Stimulated activated CD4-positive, alpha-beta T cell treated with anti-CD3 and anti-CD28 coated beads, Interleukin-15, amount 100 ng/mL, for 48 hours (primary cell): ENCODE measurements around the gene ROR1.
A peak's percentile ranks its signal among the peaks of the same experiment; 100 is the strongest.

Experiments
- DNase-seq, 2 donors: peaks; one replicate each; pipeline ENCODE4 v3.0.0-alpha.2; 2020; ENCODE audit warnings: low read depth in 2 of 2

ROR1 gene

DNA sequence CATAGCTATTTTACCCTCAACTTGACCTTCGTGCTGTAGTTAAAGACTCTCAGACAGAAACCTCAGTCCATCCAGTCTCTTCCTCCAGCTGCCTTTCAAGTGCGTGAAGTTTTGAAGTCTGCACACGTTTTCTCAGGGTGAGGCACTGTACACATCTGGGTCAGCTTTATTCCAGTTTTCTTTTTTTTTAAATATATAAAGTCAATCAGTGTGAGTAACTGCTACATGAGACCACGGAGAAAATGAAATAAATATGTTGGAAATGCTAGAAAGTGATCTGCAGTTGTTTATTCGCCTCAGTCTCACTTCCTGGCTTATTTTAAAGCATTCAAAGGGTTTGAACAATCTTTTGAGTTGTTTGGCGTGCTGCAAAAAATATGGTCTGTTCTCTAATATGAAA lies 135.7 kb downstream of the ROR1 start:
- DNase-seq = no peak

- no peak for DNase-seq
These were observed 137.2 kb downstream of the ROR1 start for GRCh38 chr1:63911049-63911448.

- no peak for DNase-seq
These were observed 138.8 kb downstream of the ROR1 start for GRCh38 chr1:63912643-63913042.

DNA sequence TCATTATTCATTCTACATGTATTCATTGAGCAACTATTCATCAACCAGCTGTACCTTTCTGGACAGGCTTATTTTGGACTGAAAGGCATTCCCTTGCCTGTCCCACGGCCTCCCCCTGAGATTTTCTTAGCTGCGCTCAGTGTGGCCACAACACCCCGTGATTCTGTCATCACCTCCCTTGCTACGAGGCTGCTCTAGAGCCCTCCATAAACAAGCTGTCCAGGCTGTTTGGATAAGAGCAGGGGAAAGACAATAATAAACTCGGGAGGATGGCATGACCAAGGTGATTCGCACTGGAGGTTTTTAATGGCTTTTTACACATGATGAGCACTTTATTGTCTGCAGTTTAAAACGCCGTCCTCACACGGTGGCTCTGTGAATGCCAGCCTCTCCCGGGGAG lies 139.7 kb downstream of the ROR1 start:
- no peak for DNase-seq

- DNase-seq = no peak
These were observed 140.4 kb downstream of the ROR1 start for GRCh38 chr1:63914241-63914640.

- DNase-seq = no peak
These were observed 140.9 kb downstream of the ROR1 start for GRCh38 chr1:63914706-63915105.

DNA sequence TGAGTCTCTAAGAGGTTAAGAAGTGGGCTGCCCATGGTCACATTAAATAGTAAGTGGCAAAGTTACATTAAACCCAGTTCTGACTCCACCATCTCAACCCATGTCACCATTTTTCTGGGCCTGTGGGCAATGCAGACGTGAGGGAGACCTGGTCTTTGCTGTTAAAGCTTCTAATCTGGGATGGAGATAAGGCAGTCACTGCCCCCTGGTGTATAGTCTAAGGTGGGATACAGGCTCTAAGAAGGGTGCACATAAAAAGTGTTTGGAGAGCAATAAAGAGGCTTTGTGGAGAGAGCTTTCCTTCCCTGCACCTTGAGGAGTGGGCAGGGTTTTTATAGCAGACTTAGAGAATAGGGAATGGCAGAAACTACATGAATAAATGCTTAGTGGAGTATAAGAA lies 141.3 kb downstream of the ROR1 start:
- no peak for DNase-seq

DNA sequence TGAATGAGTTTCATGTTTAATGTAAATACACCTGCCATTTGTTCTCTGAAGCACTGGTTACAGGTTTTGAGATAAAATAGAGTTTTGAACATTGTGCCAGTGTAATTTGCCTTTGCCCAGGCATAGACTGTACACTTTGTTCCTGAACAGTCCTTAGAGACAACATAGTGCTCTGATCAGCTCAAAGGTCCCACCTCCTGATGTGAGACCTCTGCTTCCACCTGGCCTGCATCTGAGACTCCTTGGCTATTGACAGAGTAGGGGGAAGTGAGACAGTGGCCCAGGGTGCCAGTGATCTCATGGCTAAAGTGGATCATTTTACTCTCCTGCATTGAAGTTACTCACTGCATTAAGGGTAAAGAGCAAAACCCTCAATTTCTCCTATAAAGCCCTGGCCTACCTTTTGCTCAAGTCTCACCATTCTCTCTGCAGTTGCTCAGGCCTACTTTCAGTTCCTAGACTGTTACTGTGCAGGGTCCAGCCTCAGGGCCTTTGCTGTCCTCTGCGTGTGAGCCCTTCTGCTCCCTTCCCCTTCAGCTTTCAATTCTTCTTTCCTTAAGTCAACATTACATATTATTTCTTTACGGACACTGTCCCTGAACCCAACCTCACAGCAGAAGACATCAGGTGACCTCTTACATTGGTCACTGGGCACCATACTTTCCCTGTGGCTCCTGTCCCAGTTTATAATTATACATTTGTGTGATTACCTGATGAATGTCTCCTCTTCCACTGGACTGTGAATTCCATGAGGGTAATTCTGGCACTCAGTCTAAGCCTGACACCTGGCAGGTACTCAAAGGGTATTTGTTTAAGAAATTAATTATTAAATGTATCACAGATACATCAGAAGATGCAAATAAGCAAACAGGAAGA lies 142.9 kb downstream of the ROR1 start:
- no peak for DNase-seq

GRCh38 chr1:63917571-63918417 lies 144.0 kb downstream of the ROR1 start:
- DNase-seq = peak; percentile 4 to 16

DNA sequence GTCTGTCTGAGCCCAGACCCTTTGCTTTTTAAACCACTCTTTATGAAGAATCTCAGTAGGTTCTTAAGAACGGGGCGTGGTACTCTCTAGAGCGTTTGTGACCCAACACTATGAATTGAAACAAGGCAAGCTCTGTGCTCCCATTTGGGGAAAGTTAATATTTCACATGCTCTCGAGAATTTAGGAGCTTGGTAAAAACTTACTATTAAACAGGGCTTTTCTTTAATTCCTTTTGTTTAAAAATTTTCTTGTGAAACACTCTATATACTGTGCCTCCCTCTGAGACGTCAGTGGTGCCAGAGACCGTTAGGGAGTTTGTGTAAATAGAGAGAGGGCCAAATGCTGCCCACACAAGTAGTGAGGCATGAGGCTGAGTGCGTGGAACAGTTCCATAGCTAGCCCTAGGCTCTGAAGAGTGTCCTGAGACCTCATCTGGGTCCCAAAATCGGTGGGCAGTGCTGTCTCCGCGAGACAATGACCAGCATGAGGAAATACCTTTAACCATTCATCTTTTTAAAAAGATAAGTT lies 144.7 kb downstream of the ROR1 start:
- no peak for DNase-seq

- DNase-seq = no peak
These were observed 146.6 kb downstream of the ROR1 start for GRCh38 chr1:63920154-63921117.

DNA sequence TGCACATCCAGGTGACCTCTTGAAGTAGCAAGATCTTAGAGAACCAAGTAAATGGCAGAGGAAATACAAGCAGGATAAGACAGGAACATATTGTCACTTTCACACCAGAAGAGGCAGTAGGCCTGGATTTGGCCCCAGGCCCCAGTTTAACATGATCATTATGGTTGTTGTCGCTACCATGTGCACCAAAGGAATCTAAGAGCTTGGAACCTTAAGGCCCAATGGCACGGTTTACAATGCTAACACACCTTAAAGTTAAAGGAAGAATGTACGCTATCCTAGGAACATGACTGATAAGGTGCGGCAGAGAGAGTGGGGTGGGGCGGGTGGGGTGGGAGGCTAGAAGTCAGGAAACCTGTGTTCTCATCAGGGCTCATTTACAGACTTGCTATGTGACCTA lies 147.5 kb downstream of the ROR1 start:
- no peak for DNase-seq

DNA sequence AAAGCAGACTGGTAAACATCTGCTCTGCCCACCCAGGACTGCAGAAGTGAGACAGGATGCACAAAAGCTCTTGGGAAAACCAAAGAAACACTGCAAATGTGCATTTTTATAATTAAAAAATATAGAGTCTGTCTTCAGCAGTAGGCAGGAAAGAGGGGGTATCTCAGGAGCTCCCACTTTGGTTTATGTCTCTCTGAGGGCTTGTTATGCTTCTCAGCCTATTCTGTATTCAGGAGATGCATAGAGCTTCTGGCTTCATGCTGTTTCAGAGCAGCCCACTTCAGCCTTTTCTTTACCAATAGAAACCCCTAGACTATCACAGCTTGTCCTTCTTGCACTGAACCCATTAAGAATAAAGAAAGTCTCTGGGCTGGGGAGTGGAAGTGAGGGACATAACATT lies 148.0 kb downstream of the ROR1 start:
- no peak for DNase-seq

- no peak for DNase-seq
These were observed 149.0 kb downstream of the ROR1 start for GRCh38 chr1:63922848-63923247.

GRCh38 chr1:63923302-63923701 lies 149.5 kb downstream of the ROR1 start:
- no peak for DNase-seq

DNA sequence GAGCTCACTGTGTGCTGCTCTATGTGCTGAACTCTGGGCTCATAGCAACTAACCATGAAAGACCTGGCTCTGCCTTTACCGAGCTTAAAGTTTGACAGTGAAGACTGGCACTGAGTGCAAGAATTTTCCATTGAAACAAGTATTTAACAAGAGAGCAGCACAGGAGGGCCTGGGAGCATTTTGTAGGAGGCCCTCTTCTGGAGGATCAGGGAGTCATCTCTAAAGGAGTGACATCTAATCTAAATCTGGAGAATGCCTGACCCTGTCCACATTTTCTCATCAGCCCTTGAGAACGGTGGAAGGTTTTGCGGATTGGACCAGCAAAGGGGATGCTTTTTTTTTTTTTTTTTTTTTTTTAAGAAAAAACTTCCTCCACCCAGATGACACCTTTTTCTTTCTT lies 150.8 kb downstream of the ROR1 start:
- no peak for DNase-seq

- DNase-seq = no peak
These were observed 154.6 kb downstream of the ROR1 start for GRCh38 chr1:63928186-63929105.

- DNase-seq = no peak
These were observed 155.3 kb downstream of the ROR1 start for GRCh38 chr1:63929106-63929478.

GRCh38 chr1:63931468-63931867 lies 157.7 kb downstream of the ROR1 start:
- DNase-seq = no peak

- DNase-seq = no peak
These were observed 160.9 kb downstream of the ROR1 start for GRCh38 chr1:63934697-63935096.
